Measurements from ENCODE around the gene SRP14.

Gene SRP14

GRCh38 chr15:40061212-40061901, 22.4 kb upstream of the SRP14 start:
- Histone ChIP-seq H3K4me3 (ENCODE audit: low read depth, low read length) (no peak overlapping the region), H3K27me3 (no peaks in the 10 kb centered on the region), H3K4me1 (peaks cover 14% of the 10 kb centered on the region), H3K36me3 (no peaks in the 10 kb centered on the region), H3K9me3 (no peaks in the 10 kb centered on the region)
- no peak for DNase-seq
- TF ChIP-seq CTCF (IDR thresholded peaks at IDR 0.05; ENCODE audit: low read depth, low read length), result no peak

GRCh38 chr15:40060236-40060961, 21.4 kb upstream of the SRP14 start:
- H3K27me3 ChIP-seq, result no peaks in the 10 kb centered on the region
- DNase-seq, result no peak
- TF ChIP-seq CTCF (IDR thresholded peaks at IDR 0.05; ENCODE audit: low read depth, low read length), result no peak
- H3K4me3 ChIP-seq (ENCODE audit: low read depth, low read length), result no peak overlapping the region
- no peaks in the 10 kb centered on the region for H3K36me3 ChIP-seq
- no peaks in the 10 kb centered on the region for H3K9me3 ChIP-seq
- peaks cover 22% of the 10 kb centered on the region for H3K4me1 ChIP-seq

- no peaks in the 10 kb centered on the region for H3K9me3 ChIP-seq
- H3K4me1 ChIP-seq, result peaks cover 23% of the 10 kb centered on the region
- H3K27me3 ChIP-seq, result no peaks in the 10 kb centered on the region
- no peak for DNase-seq
- H3K4me3 ChIP-seq (ENCODE audit: low read depth, low read length), result no peak overlapping the region
- H3K36me3 ChIP-seq, result no peaks in the 10 kb centered on the region
- TF ChIP-seq CTCF (IDR thresholded peaks at IDR 0.05; ENCODE audit: low read depth, low read length), result no peak
Measured at GRCh38 chr15:40059821-40060220, 20.8 kb upstream of the SRP14 start.

GRCh38 chr15:40058476-40059140, 19.6 kb upstream of the SRP14 start:
- no peak for DNase-seq
- no peak for TF ChIP-seq CTCF (IDR thresholded peaks at IDR 0.05; ENCODE audit: low read depth, low read length)
- no peaks in the 10 kb centered on the region for H3K27me3 ChIP-seq
- no peaks in the 10 kb centered on the region for H3K36me3 ChIP-seq
- peaks cover 22% of the 10 kb centered on the region for H3K4me1 ChIP-seq
- no peak overlapping the region for H3K4me3 ChIP-seq (ENCODE audit: low read depth, low read length)
- no peaks in the 10 kb centered on the region for H3K9me3 ChIP-seq

GRCh38 chr15:40055576-40056293, 16.8 kb upstream of the SRP14 start:
- Histone ChIP-seq H3K4me3 (ENCODE audit: low read depth, low read length) (no peak overlapping the region), H3K4me1 (peaks cover 22% of the 10 kb centered on the region), H3K27me3 (no peaks in the 10 kb centered on the region), H3K9me3 (no peaks in the 10 kb centered on the region), H3K36me3 (no peaks in the 10 kb centered on the region)
- TF ChIP-seq CTCF (IDR thresholded peaks at IDR 0.05; ENCODE audit: low read depth, low read length), result peak; percentile 12; the same call in 1 of the 2 replicates
- DNase-seq, result peak; percentile 75

Data from BE2C (cell line).